Activated CD8-positive, alpha-beta memory T cell treated with anti-CD3 and anti-CD28 coated beads for 36 hours (primary cell): ENCODE data around the gene GNA15. TPM values are rescaled to one million over a fixed set of nuclear protein-coding genes. Genes with fewer than 3 reads are reported as not detected.
"Not testable (repeated sequence)": the region's sequence is repeated elsewhere in the genome, so short reads cannot be mapped to it uniquely, and the experiment has no call there.

Experiments
- CTCF ChIA-PET: fragments of 350-600 bp; sonication (Branson Sonifier 250); formaldehyde crosslinking; loops from one replicate; lab custom pipeline; 2021; ENCODE audit warnings: antibody characterized with exemption; lab: Charles Lee
- POLR2A ChIA-PET: fragments of 350-600 bp; sonication (Branson Sonifier 250); formaldehyde crosslinking; loops from one replicate; lab custom pipeline; 2021; ENCODE audit warnings: antibody characterized with exemption; lab: Charles Lee
- total RNA-seq, 2 experiments: library from RNA; stranded (reverse); gene quantifications; one replicate each; pipeline ENCODE4 v1.2.3, GENCODE V29; 2021

GNA15 gene
- total RNA-seq, 2 experiments from 2014 or later: 2.9 to 3.2 TPM

DNA sequence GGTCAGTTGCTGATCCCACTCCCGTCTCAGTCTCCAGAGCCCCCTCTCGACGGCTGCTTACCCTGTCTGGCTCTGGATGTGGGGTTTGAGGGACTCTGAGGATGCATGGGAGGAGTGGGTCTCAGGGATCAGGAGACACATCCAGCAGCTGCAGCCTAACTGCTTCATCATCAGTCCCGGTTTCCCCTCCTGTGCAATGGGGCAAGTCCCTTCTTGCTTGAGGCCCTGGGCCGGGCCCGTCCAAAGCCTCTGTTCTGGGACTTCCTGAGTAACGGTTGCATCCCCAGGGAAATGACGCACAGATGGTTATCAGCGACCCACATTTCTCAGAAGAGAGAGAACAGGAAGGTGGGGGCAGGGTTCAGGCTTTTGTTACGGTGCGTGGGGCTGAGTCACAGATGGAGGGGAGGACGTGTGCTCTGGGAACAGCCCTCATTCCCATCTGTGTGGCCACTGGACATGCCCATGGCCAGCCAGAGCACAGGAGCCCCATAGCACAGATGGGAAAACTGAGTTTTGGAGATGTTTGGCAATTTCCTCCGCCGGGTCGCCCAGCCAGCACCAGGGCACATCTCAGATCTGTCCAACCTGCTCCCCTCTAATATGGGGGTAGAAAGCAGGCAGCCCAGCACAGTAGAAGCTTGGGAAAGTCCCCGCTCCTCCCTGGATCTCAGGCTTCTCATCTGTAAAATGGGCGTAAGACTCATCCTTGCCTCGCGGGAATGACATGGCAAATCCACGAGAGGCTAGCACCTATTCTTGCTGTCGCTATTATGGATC, 19.3 kb downstream of the GNA15 start:
- ChIA-PET CTCF (interaction anchor here (1.1 to 1.2 kb wide), 2 partner anchors 9 to 25 kb away, joined by 4 read pairs; no protein-coding TSS in a partner anchor), POLR2A (no interaction called here)

- POLR2A ChIA-PET: no interaction called here
- CTCF ChIA-PET: interaction anchor here (1.6 to 2.1 kb wide), 2 partner anchors 11 to 53 kb away, joined by 4 to 6 read pairs; no protein-coding TSS in a partner anchor
Observed at GRCh38 chr19:3157096-3157845, 21.4 kb downstream of the GNA15 start.

GRCh38 chr19:3159565-3159964, 23.7 kb downstream of the GNA15 start:
- CTCF ChIA-PET: interaction anchor here (0.7 to 1.9 kb wide), 8 partner anchors 13 to 135 kb away, joined by 3 to 5 read pairs (median 4); no protein-coding TSS in a partner anchor
- POLR2A ChIA-PET: no interaction called here

GRCh38 chr19:3160219-3160618, 24.4 kb downstream of the GNA15 start:
- CTCF ChIA-PET: interaction anchor here (0.9 to 1.9 kb wide), 7 partner anchors 14 to 198 kb away, joined by 3 to 5 read pairs (median 4); no protein-coding TSS in a partner anchor
- POLR2A ChIA-PET: no interaction called here

- ChIA-PET CTCF (interaction anchor here (1.0 to 1.6 kb wide), 4 partner anchors 12 to 86 kb away, joined by 3 to 10 read pairs (median 6); no protein-coding TSS in a partner anchor), POLR2A (no interaction called here)
Observed at GRCh38 chr19:3161453-3161852, 25.6 kb downstream of the GNA15 start.

DNA sequence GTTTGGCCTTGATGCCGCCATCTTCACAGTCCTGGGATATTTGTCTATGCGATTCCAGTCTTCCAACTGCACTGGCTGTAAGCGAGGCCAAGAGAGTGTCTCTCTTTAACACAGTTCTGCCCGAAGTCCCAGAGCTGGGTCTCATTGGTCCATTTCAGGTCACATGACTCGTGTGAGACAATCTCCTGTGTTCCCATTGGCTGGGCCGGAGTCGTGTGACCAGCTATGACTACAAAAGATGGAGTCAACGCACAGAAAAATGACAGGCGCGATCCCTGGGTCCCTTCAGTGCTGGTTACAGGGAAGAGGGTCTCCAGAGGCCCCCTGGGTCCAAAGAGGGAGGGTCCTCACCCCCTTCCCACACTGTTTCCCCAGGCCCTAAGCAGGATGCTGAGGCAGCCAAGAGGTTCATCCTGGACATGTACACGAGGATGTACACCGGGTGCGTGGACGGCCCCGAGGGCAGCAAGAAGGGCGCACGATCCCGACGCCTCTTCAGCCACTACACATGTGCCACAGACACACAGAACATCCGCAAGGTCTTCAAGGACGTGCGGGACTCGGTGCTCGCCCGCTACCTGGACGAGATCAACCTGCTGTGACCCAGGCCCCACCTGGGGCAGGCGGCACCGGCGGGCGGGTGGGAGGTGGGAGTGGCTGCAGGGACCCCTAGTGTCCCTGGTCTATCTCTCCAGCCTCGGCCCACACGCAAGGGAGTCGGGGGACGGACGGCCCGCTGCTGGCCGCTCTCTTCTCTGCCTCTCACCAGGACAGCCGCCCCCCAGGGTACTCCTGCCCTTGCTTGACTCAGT, 26.8 kb downstream of the GNA15 start:
- ChIA-PET CTCF (interaction anchor here (0.6 to 2.6 kb wide), 12 partner anchors 13 to 186 kb away, joined by 3 to 15 read pairs (median 5); no protein-coding TSS in a partner anchor), POLR2A (no interaction called here)

GRCh38 chr19:3163230-3163886, 27.5 kb downstream of the GNA15 start:
- ChIA-PET POLR2A (no interaction called here), CTCF (interaction anchor here (0.6 to 2.6 kb wide), 12 partner anchors 10 to 330 kb away, joined by 3 to 15 read pairs (median 4); no protein-coding TSS in a partner anchor)

DNA sequence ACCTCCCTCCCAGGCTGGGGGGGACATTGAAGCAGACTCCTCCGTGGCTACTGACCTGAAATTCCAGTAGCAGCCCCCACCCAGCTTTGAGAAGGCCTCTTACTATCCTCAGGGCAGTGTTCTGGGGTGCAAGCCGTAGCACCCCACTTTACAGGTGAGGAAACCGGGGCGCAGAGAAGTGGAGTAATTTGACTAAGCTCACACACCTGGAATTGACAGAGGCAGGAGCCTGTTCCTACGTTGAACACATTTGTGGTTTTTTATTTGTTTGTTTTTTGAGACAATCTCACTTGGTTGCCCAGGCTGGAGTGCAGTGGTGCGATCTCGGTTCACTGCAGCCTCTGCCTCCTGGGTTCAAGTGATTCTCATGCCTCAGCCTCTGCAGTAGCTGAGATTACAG, 28.1 kb downstream of the GNA15 start:
- POLR2A ChIA-PET: no interaction called here
- CTCF ChIA-PET: interaction anchor here (0.6 to 2.6 kb wide), 11 partner anchors 11 to 331 kb away, joined by 3 to 15 read pairs (median 4); no protein-coding TSS in a partner anchor

DNA sequence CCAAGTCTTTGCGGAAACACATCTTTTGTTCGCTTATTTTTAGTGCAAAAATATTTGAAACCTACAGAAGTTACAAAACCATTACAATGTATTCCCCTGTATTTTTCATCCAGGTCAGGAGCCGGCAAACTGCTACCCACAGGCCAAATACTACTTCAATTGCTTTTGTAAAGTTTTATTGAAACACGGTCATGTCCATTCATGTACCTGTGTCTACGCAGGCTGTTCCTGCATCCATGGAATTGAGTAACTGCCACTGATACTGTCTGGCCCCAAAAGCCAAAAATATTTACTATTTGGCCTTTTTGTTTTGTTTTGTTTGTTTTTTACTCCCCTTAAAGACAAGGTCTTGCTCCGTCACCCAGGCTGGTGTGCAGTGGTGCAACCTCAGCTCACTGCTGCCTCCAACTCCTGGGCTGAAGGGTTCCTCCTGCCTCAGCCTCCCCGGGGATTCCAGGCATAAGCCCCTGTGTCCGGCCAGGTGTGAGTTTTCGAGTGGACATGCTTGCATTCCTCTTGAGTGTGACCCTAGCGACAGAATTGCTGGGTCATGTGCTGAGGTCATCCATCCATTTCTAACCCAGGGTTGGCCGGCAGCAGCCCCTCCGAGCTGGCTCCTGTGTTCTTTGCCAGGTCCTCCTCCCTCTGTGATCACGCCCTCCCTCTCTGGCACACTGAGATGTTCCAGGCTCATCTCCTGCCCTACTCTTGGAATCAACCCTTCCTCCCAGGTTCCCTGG, 31.9 kb downstream of the GNA15 start:
- CTCF ChIA-PET: no interaction called here
- POLR2A ChIA-PET: interaction anchor here (0.6 kb wide), 1 partner anchor 153 kb away, joined by 4 read pairs; no protein-coding TSS in a partner anchor

GRCh38 chr19:3171894-3172672, 36.2 kb downstream of the GNA15 start:
- ChIA-PET POLR2A (no interaction called here), CTCF (interaction anchor here (1.3 kb wide), 2 partner anchors 68 to 97 kb away, joined by 3 to 5 read pairs; no protein-coding TSS in a partner anchor)

- POLR2A ChIA-PET, CTCF ChIA-PET: not testable (repeated sequence)
Observed at GRCh38 chr19:3172673-3173000, 36.8 kb downstream of the GNA15 start.

DNA sequence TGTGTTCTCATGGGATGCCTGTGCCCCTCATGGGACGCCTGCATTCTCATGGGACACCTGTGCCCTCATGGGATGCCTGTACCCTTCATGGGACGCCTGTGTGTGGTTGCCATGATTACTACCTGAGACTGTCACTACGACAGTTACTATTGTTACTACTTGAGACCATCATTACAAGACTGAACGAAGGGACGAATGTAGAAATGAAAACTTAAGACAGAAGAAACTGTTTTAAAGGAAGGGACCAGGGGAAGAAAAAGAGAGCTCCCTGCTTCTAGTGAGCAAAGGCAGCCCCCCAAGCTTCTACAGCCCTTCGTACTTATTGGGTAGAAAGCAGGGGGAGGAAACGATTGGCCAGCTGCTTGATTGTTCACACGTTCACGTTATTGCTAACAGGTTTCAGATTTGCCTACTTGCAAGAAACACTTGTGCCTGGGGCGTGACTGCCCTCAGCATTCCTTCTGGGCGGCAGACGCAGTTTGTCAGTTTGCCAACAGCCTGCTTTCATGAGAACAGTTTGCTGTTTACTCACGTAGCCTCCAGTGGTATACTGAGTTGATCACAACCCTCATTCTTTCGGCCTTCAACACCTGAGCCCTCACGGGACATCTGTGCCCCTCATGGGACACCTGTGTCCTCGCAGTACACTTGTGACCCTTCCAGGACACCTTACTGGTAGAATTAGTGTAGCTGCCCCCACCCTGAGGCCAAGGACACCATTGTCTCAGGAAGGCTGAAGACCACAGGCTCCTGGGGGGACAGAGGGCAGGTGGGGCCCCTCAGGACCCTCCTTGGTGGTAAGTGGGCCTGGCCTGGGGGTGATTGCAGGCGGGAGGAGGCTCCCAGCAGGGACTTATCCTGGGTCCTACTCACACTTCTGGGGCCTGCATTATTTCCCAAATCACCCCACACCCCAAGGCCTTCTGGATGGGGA, 40.2 kb downstream of the GNA15 start:
- CTCF ChIA-PET: interaction anchor here (0.7 kb wide), 1 partner anchor 224 kb away, joined by 6 read pairs; no protein-coding TSS in a partner anchor
- POLR2A ChIA-PET: interaction anchor here (0.6 kb wide), 1 partner anchor 200 kb away, joined by 3 read pairs; no protein-coding TSS in a partner anchor

DNA sequence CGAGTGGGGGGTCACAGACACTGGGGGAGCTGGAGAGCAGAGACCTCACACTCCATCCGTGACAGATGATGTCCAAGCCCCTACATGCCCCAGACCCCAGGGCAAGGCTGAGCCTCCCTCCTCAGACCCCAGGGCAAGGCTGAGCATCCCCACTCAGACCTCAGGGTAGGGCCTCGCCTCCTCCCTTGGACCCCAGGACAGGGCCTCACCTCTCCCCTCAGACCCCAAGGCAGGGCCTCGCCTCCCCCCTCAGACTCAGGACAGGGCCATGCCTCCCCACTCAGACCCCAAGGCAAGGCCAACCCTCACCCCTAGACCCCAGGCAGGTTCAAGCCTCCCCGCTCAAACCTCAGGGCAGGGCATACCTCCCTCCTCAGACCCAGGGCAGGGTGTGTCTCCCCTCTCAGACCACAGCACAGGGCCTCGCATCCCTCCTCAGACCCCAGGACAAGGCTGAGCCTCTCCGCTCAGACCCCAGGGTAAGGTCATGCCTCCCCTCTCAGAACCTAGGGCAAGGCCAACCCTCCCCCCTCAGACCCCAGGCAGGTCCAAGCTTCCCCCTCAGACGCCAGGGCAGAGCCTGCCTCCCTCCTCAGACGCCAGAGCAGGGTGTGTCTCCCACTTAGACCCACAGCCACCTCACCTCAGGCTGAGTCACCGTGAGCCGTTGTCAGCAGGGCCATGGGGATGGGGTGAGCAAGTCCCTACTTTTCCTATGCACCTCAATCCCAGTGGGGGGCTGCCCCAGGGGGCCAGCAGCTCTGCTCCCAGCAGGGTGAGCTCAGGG, 41.1 kb downstream of the GNA15 start:
- ChIA-PET POLR2A (no interaction called here), CTCF (no interaction called here)

GRCh38 chr19:3178377-3178972, 42.6 kb downstream of the GNA15 start, which contains the start of gene S1PR4:
TSS of gene S1PR4 (plus strand) at chr19:3178769. CDS start at chr19:3178793, 24 bp downstream.
- ChIA-PET POLR2A (interaction anchor here (0.6 kb wide), 1 partner anchor 571 kb away, joined by 4 read pairs; no protein-coding TSS in a partner anchor), CTCF (no interaction called here)
